ENCODE measurements around the gene KLHL30.

KLHL30 gene

DNA sequence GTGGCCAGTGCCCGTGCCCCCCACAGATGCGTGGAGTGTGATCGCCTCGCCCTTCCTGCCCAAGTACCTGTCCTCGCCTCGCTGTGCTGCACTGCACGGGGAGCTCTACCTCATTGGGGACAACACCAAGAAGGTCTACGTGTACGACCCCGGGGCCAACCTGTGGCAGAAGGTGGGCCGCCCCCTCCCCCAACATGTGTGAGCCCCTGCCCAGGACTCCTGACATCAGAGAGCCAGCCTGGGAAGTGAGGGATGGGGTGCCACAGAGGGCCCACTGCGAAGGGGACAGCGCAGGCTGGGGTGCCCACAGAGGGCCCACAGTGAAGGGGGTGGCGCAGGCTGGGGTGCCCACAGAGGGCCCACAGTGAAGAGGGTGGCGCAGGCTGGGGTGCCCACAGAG lies 10.5 kb downstream of the KLHL30 start:
- DNase-seq = no peak

DNA sequence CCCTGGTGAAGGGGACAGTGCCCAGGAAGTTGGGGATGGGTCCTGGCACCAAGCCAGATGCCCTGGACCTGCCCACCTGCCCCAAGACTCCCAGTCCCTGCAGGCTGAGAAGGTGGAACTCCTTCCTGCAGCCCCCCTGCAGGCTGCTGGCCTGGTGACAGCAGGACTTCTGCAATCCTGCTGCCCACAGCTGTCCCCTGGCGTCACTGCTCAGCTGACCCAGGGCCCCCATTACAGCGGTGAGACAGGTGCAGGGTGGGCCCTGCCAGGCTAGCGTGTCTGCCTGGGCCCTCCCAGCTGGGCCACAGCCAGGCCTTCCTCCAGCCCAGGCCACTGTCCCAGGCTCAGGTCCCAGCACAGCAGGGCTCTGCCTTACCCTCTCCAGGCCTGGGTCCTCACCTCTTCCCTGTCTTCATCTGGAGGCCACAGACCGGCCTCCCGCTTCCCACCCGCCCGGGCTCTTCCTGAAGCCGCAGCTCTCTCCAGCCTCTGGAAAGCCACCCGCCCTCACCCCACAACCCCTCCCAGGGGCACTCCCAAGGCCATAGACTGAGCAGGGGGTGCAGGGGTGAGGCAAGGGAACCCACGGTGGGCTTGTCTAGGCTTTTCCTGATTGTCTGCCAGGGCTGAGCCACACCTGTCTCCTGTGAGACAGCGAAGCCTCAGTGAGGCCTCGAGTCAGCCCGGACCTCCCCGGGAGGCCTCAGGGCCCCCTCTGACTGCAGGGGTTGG lies 11.5 kb downstream of the KLHL30 start:
- no peak for DNase-seq

DNA sequence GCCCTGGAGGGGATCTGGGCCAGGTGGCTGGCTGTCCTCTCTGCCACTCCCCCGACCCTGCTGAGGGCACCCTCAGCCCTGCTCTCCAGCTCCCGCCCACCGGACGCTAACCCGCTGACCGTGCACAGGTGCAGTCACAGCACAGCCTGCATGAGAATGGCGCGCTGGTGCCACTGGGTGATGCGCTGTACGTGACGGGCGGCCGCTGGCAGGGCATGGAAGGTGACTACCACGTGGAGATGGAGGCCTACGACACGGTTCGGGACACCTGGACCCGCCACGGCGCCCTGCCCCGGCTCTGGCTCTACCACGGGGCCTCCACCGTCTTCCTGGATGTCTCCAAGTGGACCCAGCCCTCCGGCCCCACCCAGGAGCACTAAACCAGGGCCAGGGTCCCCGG lies 12.2 kb downstream of the KLHL30 start:
- DNase-seq = no peak

DNA sequence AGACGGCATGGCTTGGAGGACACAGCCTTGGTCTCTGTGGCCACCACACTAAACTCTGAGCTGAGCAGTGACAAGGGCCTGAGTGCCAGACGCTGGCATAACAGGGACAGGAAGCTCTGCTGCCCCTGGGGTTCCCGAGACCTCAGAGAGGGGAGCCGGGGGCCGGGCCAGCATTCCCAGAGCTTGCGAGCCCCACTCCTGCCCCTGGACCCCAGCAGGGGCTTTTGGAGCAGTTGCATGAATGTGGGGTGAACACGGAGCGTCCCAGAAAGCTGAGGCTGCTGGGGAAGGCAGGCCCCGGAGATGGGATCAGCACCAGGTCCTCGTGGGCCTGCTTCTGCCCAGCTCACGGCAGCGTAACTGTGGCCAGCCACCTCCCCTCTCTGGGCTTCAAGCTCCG lies 12.7 kb downstream of the KLHL30 start:
- no peak for DNase-seq

DNA sequence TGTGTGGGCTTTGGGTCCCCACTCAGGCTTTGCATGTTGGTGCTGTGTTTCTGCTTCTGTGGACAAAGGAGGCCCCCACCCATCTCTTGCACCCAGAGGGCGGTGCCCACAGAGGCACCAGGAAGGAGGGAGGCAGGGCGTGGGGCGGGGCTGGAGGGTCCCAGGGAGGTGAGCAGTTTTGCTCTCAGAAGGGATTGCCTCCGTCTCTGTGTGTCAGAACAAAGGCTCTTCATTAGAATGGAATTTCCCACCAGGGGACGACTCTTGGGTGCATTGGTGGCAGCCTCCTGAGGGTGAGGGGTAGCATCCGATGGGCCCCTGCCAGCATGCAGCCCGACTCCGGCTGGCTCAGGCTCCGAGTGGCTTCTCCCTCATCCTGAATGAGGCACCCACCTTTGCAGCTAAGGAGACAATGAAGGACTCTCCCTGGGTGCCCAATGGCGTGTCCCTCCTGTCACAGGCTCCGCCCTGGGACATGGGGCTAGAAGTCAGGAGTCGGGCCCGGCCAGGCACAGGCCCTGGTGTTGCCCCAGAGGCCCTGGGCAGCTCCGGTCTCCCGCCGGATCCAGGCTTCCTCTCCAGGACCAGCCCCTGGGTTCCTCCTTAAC lies 13.3 kb downstream of the KLHL30 start:
- no peak for DNase-seq

DNA sequence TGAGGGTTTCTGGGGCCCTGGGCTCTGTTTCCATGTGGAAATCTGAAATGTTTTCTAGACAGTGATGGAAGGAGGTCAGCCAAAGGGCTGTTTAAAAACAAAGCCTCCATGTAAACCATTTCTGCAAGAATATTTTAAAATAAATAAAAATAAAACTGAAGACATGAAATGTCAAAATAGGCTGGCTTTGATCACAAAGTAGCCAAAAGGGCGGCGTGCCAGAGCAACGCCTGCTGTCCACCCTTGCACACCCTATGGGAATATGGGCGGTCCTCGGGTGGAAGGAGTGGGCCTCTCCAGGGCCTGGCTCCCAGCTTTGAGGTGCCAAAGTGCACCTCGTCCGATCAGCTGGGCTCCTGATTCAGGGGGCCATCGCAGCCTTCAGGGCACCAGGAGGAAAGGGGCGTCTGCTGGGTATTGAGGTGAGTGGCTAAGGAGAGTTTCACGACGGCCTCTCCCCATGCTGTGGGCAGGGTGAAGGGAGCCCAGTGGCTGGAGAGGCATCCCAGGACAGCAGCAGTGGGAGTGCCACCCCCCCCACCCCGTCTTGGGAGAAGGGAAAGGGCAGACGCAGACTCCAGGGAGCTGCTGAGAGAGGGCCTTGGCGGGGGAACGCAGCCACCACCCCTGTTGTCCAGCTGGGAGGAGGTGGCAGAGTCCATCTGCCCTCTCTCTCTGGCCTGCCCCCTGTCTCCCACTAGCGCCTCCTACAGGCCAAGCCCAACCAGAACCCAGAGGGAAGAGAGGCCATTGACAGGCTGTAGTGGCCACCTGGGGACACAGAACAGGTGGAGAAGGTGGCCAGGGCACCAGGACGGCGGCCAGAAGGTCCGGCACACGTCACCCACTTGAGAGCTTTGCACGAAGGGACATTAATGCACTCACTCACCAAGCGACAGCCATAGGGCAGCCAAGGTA lies 14.6 kb downstream of the KLHL30 start:
- no peak for DNase-seq

DNA sequence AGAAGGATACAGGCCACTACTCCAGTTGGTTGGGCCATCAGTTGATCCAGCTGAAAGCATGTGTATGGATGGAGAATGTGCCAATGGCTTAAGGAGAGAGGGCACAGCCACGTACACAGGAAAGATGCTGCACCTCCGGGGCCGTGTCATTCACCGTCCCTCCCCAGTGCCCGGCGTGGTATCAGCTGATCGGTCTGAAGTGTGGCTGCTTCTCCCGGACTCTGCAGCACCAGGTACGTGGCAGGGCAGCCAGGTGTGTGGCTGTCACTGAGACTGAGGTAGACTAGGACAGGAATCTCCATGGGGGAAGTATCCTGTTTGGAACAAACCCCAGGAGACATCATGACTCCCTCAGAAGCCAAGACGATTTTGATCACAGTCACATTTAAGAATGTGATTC lies 16.1 kb downstream of the KLHL30 start:
- DNase-seq = no peak

DNA sequence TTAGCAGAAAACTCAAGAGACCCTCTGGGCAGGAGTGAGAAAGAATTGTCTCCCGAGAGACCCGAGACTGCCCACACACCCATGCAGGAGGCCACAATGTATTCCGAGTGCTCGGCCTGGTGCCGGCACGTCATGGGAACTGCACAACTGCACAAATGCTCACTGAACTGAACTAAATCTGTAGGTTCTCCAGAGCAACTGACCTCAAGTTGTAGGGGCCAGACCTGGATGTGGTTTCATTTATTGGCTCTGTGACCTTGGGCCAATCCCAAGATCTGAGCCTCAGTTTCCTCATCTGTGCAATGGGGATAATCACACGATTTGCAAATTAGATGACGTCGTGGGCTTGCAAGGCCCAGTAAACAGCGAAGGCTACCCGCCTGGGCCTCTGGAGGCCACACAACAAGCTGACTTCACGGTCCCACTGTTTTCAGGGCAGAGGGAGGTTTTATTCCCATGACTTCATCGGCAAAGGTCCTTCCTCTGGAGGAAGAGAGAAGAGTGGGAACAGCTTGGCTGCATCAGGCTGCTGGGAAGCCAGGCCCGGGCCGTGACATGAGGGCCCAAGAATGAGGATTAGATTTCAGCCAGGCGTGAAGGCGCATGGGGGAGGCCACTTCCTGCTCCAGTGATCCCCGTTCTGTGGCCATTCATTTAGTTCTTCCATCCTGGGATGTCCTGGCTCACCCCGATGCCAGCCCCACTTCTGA lies 16.7 kb downstream of the KLHL30 start:
- DNase-seq = no peak

DNA sequence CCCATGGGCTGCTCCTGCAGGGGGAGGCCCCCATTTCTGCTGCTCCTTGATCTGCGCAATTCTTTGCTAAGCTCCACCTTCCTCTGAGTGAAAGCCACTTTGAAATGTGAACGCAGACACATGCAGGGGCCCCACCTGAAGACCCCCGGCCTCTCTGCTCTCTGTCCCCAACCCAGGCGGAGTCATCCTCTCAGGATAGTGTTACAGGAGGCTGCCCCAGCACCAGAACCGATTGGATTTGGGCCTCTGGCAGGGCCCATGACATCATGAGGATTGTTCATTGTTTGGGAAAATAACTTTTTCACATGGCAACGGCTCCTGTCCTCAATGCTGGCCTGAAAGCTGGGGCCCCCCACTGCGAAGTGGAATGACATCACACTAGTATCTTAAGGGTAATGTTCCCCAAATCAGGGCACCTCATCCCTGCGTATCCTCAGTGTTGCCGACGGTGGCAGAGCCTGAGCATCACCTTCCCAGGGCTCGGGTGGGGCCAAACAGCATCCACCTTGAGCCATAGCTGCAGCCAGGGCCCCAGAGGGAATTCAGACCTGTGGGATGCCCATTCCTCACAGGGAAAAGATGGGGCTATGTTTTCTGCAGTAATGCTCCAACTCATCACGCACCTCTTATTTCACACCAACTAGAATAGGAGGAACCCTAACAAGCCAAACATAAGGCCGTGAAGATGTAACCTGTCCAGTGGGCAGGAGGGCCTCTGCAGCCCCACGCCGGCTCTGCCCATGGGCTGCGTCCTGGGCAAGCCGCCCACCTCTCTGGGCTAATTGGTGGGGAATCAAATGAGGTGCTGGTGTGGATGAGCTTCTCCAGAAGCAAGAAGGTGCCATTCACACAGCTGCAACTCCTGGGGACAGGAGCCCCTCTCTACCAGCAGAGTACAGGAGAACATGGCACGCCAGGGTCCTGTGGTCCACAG lies 17.6 kb downstream of the KLHL30 start:
- DNase-seq = no peak

DNA sequence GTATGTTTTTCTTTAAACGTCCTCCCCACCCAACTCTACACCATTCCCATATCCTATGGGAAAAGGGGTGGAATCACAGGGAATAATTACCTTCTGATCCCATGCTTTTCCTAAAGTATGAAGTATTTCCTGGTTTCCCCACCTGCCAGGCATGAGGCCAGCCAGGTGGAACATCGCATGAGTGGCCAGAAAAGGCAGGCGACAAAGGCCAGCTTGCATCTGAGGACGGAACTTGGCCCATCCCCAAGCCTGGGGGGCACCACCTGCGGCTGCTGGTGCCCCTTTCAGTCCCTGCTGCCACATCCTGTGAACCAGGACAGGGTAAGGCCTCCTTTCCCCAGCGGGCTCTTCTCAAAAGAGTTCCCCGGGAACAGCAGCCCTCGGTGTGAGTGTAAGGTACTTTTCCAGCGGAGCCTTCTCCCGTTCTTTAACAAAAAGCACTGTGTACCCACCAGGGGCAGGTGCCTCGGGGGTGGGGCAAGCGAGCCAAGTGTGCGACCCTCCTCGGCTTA lies 19.1 kb downstream of the KLHL30 start:
- DNase-seq = no peak

DNA sequence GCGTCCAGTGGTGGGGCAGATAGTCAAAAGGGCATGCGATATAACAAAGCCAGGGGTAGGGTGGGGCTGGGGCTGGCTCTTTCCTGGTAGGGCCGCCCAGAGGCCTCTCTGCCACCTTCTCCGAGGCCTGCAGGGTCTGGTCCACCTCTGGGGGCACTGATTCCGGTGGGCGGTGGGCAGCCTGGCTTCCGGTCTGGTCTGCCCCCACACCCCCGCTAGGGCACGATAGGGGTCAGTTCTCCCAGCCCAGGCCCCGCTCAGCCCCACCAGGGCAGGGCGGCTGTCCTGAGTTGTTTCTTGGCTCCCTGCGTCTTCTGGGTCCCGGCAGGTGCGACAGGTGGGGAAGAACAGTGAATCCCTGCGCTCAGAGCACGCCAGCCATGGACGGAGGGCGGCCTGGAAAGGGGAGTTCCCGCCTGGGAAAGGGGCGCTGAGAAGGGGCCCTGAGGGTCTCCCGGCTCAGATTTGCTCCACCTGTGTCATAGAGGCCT lies 19.6 kb downstream of the KLHL30 start:
- DNase-seq = no peak

DNA sequence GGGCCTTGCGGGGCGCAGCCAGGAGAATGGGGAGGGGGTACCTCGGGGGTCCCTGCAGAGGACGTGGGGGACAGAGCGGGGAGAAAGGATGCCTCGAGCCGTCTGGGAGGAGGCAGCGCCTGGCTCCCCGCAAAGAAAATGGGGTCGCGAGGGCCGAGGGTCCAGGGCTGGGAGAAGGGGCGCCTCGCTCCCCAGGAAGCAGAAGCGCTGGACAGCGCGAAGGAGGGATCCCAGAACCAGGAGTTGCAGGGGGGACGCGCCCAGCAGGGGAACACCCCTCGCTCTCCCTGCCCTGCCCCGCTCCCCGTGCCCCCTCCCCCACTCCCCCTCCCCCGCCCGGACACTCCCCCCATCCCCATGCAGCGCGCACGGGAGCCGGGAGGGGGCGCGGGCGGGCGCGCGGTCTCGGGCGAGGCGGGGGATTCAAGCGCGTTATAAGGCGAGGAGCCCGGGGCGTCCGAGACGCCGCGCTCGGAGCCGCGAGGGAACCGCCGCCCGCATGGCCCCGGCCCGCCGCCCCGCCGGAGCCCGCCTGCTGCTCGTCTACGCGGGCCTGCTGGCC lies 20.1 kb downstream of the KLHL30 start, which contains the start of gene ERFE:
ERFE (plus strand) TSS at position 462 of the 562 bp plus-strand sequence; CDS start at position 500, 38 bp downstream.
- DNase-seq = peak in 1 of 2 experiments; percentile 22

DNA sequence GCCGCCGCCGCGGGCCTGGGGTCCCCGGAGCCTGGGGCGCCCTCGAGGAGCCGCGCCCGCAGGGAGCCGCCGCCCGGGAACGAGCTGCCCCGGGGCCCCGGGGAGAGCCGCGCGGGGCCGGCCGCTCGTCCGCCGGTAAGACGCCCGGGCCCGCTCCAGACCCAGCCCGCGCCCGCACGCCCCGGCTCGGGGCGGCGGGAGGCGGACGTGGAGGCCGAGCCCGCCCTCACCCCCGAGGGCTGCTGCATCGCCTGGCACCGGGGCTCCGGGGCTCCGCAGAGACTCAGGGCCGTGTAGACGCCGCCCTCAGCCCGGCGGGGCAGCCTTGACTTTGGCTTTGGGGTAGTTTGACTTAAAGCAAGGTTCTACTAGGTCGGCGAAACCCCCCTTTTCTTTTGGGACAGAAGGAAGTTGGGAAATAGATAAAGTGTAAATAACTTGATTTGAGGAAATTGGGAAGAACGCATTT lies 20.6 kb downstream of the KLHL30 start:
- no peak for DNase-seq

DNA sequence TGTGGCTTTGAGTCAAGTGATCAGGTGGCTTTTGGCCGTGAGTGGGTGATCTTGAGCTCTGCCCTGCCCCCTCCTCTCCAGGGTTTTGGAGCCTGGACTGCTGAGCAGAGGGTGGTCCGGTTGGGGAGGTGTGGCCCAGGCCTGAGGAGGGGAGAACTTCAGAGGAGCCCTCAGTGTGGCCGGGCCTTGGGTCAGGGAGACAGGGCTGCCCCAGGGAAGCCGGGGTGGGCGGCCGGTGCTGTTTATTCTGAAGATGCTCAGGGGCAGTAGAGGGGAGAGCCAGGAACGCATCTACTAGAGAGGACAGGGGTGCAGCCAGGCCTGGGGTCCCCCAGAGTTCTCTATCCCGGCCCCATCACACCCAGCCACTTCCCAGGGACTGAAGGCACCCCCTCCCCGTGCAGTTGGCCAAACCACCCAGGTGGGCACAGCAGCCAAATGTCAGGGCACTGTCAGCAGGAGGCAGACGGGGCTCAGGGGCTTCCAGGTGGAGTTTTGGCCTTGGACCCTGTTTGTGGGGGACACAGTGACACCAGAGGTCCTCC lies 21.3 kb downstream of the KLHL30 start:
- DNase-seq = no peak

DNA sequence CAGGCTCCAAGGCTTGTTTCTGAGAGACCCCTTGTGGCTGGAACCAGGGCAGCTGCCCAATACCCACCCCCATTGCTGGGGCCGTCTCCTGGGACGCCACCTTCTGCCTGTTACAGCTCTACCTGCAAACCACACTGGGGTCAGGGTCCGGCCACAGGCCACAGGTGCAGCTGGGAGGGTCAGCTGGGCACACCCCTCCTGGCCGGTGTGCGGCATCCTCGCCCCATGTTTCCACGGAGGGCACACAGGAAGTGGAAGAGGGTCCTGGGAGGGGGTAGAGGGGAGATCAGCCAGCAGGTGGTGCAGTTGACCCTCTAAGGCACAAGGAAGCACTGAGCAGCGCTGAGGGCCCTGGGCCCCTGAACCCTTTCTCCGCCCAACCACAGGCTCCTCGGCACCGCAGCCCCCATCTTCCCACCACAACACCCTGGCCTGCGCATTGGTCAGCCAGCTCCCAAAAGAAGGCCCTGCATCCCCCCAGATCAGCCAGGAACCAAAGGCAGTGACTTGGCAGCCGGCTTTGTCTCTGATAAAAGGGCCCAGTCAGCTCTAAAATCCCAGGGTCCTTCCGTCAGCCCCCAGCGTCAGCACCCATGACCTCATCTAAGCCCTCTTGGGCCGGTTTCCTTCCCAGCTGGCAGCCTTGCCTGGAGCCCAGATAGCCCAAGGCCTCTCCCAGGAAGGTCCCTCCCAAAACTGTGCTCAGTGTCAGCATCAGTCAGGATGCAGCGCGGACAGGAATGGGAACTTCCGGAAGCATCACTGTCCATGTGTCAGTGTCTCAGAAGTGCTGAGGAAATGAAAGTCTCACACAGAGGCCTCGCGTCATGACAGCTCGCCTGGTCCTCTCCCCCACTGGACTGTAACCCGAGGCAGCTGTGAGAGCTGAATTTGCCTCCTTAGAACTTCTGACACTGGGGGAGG lies 22.0 kb downstream of the KLHL30 start:
- DNase-seq = no peak

DNA sequence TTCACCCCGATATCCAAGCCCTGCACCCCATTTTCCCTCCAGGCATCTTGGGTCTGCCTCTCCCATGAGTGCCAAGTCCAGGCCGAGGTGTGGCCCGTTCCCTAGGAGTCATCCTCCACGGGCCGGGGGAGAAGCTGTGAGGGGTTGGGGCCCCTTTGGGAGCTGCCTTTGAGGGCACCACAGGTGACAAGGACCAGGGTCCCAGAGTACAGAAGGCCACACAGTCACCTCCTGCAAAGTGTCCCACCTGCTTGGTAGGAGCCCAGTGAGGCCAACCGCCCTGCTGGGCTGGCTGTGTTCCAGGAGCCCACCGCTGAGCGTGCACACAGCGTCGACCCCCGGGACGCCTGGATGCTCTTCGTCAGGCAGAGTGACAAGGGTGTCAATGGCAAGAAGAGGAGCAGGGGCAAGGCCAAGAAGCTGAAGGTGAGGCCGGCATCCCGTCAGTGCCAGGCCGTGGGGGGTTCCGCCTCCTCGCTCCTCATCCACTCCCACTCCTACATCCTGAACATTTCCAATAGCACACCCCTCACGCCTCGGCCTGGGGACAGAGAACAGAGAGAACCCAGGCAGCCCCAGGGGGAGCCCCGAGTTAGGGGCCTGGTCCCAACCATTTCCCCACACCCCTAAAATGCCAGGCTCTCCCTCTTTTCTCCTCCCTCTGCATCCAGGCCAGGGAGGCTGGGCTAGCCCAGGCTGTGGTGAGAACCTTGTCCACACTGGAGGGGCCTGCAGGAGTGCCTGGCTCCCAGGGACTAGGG lies 23.0 kb downstream of the KLHL30 start:
- DNase-seq = no peak

DNA sequence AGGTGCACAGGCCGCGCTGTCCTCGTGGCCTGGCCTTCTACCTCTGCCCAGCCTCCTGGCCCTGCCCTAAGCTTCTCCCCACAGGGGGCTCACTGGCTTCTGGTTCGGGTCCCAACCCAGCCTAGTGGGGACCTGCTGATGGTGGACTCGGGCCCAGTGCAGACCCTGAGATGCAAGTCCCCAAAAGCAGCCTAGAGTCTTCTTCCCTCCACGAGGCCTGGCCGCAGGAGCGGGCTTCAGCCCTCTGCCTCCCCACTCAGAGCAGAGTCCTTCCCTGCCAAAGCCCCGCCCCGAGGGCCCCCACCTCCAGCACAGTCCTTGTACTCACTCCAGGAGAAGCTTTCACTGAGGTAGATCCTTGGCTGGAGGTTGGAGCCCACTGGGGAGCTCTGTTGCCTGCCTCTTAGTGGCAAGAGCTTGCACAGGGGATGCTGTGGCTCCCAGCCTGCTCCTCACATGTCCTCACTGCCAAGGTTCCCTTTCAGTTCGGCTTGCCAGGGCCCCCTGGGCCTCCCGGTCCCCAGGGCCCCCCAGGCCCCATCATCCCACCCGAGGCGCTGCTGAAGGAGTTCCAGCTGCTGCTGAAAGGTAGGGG lies 23.9 kb downstream of the KLHL30 start:
- no peak for DNase-seq

DNA sequence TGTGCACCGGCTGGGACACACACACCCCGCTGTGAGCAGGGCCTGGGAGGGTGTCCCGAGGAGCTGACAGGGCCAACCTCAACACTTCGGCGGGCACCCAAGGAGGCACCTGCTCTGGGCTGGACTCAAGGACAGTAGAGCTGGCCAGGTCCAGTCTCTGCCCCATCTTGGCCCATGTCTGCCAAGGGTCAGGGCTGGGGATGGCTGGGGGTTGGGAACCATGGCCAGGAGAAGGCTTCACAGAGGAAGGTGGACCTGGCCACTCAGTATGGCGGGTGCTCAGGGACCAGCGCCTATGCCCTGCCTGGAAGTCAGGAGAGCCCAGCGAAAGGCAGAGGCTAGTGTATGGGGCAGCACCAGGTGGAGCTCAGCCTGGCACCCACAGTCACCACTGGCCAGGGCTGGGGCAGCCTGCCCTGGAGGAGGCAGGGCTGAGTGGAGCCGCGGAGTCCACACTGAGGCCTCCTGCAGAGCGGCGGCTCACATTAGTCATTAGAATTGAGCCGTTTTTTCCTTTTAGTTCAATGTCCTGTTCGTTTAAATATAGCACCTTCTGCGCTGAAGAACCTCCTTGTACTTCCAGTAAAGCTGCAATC lies 24.5 kb downstream of the KLHL30 start:
- no peak for DNase-seq

Measured in SW 1271 (cell line).